Glomerular visceral epithelial cell (primary cell): ENCODE results near the gene MSH5.

Experiments
- DNase-seq: peaks from one replicate; pipeline ENCODE4 v3.0.0-alpha.2; 2016; ENCODE audit errors: extremely low spot score

MSH5 gene

GRCh38 chr6:31760790-31761189 is 21.0 kb downstream of the MSH5 start:
- DNase-seq: no peak

GRCh38 chr6:31761343-31761742 is 21.5 kb downstream of the MSH5 start:
- DNase-seq: no peak

- DNase-seq: no peak
These were observed 22.6 kb downstream of the MSH5 start, which contains the start of gene SAPCD1 for GRCh38 chr6:31762356-31762755. TSS of gene SAPCD1 (plus strand) at chr6:31762656. CDS start at chr6:31763055, 399 bp downstream.

GRCh38 chr6:31762878-31763618 is 23.2 kb downstream of the MSH5 start:
- DNase-seq: no peak

GRCh38 chr6:31763619-31763940 is 23.8 kb downstream of the MSH5 start:
- peak; percentile 35 for DNase-seq

GRCh38 chr6:31764198-31764597 is 24.4 kb downstream of the MSH5 start:
- DNase-seq: no peak

- no peak for DNase-seq
These were observed 25.7 kb downstream of the MSH5 start for GRCh38 chr6:31765559-31765909.

GRCh38 chr6:31765910-31766794 is 26.3 kb downstream of the MSH5 start:
- DNase-seq: no peak

- no peak for DNase-seq
These were observed 27.4 kb downstream of the MSH5 start for GRCh38 chr6:31767096-31767645.

GRCh38 chr6:31768363-31769257 is 28.8 kb downstream of the MSH5 start:
- no peak for DNase-seq

GRCh38 chr6:31769684-31770371 is 30.0 kb downstream of the MSH5 start:
- DNase-seq: peak; percentile 81

- DNase-seq: no peak
These were observed 31.1 kb downstream of the MSH5 start for GRCh38 chr6:31770860-31771259.

- DNase-seq: no peak
These were observed 32.2 kb downstream of the MSH5 start for GRCh38 chr6:31771992-31772358.

GRCh38 chr6:31775184-31775583 is 35.4 kb downstream of the MSH5 start:
- DNase-seq: no peak

- DNase-seq: no peak
These were observed 36.1 kb downstream of the MSH5 start for GRCh38 chr6:31775633-31776484.

GRCh38 chr6:31776485-31776988 is 36.7 kb downstream of the MSH5 start:
- DNase-seq: no peak

- DNase-seq: peak; percentile 95
These were observed 37.3 kb downstream of the MSH5 start, which contains the start of gene VWA7 for GRCh38 chr6:31776989-31777666. TSS of gene VWA7 (minus strand) at chr6:31777328. CDS start at chr6:31776779, 549 bp downstream.

- DNase-seq: no peak
These were observed 37.9 kb downstream of the MSH5 start for GRCh38 chr6:31777667-31778050.

- DNase-seq: no peak
These were observed 38.4 kb downstream of the MSH5 start for GRCh38 chr6:31778193-31778592.
